WI38 (cell line): ENCODE results near the gene PODXL.

Experiments
- H3K4me3 ChIP-seq: 2 replicates; pipeline ENCODE4 v1.5.1; 2011; ENCODE audit warnings: low read depth, mild to moderate bottlenecking, control low read depth, low read length
- TF ChIP-seq, protein P1 (sequence below): IDR thresholded peaks from 2 replicates; pipeline ENCODE4 v1.5.1; 2012; ENCODE audit warnings: low read depth, mild to moderate bottlenecking, control low read depth, low read length

PODXL gene

DNA sequence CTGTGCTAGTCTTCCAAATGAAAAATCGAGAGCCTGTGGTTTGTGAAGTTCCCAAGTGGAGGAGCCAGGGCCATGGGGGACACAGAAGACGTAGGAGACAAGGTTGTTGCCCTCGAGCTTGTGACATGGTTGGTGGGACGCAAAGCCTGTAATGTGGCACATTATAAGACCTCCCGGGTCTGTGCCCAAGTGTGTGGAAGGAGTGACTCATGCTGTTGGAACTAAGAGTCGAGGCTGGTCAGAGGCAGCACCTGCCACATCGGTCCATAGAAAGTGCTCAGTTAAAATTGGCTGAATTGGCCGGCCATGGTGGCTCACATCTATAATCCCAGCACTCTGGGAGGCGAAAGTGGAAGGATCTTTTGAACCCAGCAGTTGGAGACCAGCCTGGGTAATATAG lies 27.0 kb upstream of the PODXL start:
- H3K4me3 ChIP-seq, result no peak overlapping the region
- TF ChIP-seq, protein P1, sequence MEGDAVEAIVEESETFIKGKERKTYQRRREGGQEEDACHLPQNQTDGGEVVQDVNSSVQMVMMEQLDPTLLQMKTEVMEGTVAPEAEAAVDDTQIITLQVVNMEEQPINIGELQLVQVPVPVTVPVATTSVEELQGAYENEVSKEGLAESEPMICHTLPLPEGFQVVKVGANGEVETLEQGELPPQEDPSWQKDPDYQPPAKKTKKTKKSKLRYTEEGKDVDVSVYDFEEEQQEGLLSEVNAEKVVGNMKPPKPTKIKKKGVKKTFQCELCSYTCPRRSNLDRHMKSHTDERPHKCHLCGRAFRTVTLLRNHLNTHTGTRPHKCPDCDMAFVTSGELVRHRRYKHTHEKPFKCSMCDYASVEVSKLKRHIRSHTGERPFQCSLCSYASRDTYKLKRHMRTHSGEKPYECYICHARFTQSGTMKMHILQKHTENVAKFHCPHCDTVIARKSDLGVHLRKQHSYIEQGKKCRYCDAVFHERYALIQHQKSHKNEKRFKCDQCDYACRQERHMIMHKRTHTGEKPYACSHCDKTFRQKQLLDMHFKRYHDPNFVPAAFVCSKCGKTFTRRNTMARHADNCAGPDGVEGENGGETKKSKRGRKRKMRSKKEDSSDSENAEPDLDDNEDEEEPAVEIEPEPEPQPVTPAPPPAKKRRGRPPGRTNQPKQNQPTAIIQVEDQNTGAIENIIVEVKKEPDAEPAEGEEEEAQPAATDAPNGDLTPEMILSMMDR, result no peak

DNA sequence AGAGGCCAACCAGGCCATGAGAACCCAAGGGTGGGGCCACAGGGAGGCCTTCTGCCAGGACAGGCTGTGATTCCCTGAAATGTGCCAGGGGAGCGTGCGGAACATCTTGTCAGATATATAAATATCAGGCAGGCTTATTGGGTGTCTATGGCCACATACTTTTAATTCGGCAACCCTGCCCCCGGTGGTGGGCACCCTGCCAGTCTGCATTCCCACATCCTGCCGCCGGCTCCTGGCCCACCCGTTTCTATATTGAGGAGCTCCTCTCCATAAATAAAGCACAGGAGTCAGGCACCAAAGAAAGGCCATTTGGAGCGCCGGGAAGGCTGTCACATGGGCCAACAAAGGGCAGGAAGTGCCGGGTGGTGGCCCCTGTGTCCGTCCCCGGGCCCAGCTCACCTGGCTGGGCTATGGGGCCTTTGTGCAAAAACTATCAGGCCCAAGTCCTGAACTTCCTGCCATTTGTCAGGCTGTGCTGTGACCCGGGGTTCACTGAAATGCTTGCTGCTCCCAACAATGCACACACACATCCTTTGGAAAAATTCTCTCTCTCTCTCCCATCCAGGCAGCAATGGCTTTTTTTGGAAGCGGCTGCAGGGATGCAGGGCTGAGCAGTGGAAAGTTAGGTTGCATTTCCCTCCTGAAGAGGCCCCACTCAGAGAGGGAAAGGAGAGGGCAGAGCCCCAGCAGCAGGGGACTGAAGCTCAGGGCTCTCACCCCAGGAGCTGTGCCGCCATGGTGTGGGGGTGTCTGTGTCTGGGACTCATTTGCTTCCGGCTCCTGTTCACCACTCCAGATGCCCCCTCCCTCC lies 25.0 kb upstream of the PODXL start:
- TF ChIP-seq, protein P1, result no peak
- H3K4me3 ChIP-seq, result no peak overlapping the region

DNA sequence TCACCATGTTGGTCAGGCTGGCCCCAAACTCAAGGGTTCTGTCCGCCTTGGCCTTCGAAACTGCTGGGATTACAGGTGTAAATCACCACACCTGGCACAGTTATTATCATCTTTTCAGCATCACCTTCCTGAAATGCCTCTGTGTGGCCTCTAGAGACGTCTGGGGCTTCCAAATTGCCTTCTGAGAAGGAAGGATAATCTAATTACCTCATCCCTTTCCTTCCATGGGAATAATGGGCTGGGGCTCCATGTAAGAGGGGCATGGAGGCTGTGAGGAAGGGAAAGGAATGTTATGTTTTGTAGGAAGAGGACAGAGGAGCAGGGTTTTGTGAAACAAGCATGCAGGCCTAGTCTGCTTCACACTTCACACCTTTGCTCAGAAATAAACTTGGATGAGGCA lies 22.2 kb upstream of the PODXL start:
- no peak overlapping the region for H3K4me3 ChIP-seq
- TF ChIP-seq, protein P1, result no peak

DNA sequence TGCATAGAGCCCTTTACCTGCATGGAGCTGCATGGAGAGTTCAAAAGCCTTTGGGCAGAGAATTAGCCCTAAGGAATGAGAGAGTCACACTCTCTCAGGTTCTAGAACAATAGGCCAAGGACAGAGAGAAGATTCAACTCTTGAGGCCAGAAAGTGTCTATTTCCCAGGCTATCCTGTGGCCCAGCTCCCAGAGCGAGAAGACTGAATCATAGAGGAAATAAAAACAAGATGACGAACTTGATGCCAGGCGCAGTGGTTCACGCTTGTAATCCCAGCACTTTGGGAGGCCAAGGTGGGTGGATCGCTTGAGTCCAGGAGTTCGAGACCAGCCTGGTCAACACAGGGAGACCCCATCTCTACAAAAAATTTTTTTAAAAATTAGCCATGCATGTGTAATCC lies 18.3 kb upstream of the PODXL start:
- TF ChIP-seq, protein P1, result no peak
- no peak overlapping the region for H3K4me3 ChIP-seq

DNA sequence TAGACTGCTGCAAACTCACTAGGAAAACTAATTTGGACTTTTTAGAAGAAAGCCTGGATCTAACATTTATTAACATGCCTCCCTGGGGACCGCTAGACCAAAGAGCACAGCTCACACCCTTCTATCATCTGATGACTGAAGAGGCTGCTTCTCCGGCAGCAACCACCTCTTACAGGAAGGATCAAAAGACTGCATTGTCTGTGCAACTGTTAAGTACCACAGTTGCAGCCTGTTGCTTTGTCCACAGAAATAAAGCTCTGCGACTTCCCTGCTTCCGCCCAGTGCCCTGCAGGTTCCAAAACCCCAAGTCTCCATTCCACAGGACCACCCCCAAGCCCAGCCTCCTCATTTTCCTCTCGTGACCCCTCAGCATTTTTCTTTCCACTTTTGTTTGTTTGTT lies 14.0 kb upstream of the PODXL start:
- H3K4me3 ChIP-seq, result no peak overlapping the region
- TF ChIP-seq, protein P1, result no peak

DNA sequence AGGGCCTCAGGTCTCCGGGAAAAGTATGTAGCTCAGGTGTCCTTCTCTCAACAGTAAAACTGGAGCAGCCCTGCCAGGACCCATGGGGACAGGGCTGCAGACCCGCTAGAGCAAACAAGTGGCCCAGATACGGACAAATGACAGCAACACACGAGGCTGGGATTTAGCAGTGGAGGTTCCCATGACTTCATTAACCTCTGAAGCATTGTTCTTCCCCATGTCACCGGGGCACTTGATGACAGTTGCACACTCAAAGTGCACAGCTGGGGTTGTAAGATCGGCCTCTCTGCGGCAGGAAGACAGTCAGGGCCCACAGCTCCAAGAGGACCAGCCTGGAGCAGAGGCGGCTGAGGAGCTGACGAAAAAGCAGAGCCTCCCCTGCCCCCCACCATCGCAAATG lies 12.5 kb upstream of the PODXL start:
- no peak overlapping the region for H3K4me3 ChIP-seq
- TF ChIP-seq, protein P1, result no peak

DNA sequence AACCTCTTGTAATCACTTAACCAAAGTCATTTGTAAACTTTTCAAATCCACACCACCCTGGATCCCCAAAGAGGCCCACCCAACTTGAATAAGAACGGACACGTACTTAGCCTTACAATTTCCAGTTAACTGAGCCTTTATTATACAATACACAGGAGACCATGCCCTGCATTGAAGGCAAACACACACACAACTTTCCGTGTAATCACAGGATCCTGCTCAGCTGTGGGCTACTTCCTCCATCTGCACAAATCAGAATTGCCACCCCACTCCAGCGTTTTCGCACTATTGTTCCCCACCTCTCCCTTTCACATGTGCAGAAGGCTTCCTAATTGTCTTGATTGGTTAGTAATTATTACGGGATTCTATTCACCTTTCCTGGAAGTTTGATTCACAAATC lies 12.1 kb upstream of the PODXL start:
- H3K4me3 ChIP-seq, result no peak overlapping the region
- TF ChIP-seq, protein P1, result no peak
